Neutrophil (primary cell): ENCODE measurements around the gene VENTX.
A peak's percentile ranks its signal among the peaks of the same experiment; 100 is the strongest.

Experiments
- H3K27ac ChIP-seq: fragments of 200-600 bp; sonication (generic); 2 replicates; pipeline ENCODE4 v1.5.1; 2016; ENCODE audit warnings: mild to moderate bottlenecking, moderate library complexity
- H3K27me3 ChIP-seq: fragments of 200-600 bp; sonication (generic); 2 replicates; pipeline ENCODE4 v1.6.0; 2016; ENCODE audit warnings: mild to moderate bottlenecking
- H3K36me3 ChIP-seq: fragments of 200-600 bp; sonication (generic); 2 replicates; pipeline ENCODE4 v1.5.1; 2017
- H3K4me1 ChIP-seq, 2 experiments: fragments of 200-600 bp in 1 of 2; sonication (generic) in 1 of 2; 1 replicate in 1 of 2; 2 replicates in 1 of 2; pipeline versions ENCODE4 v1.5.1 to v1.6.1; 2013 to 2016; ENCODE audit warnings: low read depth in 1 of 2, low read length in 1 of 2, mild to moderate bottlenecking in 1 of 2, moderate library complexity in 1 of 2; ENCODE audit not compliant: control insufficient read depth in 1 of 2, insufficient read depth in 1 of 2
- H3K4me3 ChIP-seq, 2 experiments: fragments of 200-600 bp in 1 of 2; sonication (generic) in 1 of 2; 1 replicate in 1 of 2; 2 replicates in 1 of 2; pipeline ENCODE4 v1.5.1; 2013 to 2016; ENCODE audit warnings: low read depth in 1 of 2, low read length in 1 of 2, mild to moderate bottlenecking in 1 of 2, moderate library complexity in 1 of 2
- H3K9me3 ChIP-seq: fragments of 200-600 bp; sonication (generic); 2 replicates; pipeline ENCODE4 v1.5.1; 2016
- TF ChIP-seq, protein P1 (sequence below): fragments of 200-600 bp; sonication (generic); IDR thresholded peaks from 2 replicates; pipeline ENCODE4 v1.5.1; 2016; ENCODE audit warnings: antibody characterized with exemption

Gene VENTX

DNA sequence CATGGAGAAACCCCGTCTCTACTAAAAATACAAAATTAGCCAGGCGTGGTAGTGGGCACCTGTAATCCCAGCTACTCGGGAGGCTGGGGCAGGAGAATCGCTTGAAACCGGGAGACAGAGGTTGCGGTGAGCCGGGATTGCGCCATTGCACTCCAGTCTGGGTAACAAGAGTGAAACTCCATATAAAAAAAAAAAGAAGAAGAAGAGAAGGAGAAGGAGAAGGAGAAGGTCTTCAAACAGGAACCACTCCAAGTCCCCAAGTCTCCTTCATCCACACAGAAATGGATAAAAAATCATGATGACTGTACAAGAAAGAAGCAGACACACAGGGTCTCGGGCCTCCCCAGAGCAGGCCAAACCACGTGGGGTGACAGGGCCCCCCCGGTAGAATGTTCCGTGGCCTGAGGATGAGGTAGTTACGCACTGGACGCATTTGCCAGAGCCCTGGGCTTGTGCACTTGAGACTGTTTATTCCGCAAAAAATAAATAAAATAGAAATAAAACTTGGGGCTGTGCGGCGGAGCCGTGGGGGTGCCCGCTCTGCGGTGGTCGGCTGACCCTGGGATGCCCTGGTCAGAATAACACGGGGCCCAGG, 15.8 kb downstream of the VENTX start:
- no peaks in the 10 kb centered on the region for H3K36me3 ChIP-seq
- peaks cover 16 to 22% of the 10 kb centered on the region in 2 experiments for H3K4me1 ChIP-seq
- no peak overlapping the region for H3K4me3 ChIP-seq
- peaks cover 63% of the 10 kb centered on the region for H3K27me3 ChIP-seq
- TF ChIP-seq, protein P1, sequence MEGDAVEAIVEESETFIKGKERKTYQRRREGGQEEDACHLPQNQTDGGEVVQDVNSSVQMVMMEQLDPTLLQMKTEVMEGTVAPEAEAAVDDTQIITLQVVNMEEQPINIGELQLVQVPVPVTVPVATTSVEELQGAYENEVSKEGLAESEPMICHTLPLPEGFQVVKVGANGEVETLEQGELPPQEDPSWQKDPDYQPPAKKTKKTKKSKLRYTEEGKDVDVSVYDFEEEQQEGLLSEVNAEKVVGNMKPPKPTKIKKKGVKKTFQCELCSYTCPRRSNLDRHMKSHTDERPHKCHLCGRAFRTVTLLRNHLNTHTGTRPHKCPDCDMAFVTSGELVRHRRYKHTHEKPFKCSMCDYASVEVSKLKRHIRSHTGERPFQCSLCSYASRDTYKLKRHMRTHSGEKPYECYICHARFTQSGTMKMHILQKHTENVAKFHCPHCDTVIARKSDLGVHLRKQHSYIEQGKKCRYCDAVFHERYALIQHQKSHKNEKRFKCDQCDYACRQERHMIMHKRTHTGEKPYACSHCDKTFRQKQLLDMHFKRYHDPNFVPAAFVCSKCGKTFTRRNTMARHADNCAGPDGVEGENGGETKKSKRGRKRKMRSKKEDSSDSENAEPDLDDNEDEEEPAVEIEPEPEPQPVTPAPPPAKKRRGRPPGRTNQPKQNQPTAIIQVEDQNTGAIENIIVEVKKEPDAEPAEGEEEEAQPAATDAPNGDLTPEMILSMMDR, result no peak
- H3K27ac ChIP-seq, result no peak overlapping the region
- no peaks in the 10 kb centered on the region for H3K9me3 ChIP-seq

DNA sequence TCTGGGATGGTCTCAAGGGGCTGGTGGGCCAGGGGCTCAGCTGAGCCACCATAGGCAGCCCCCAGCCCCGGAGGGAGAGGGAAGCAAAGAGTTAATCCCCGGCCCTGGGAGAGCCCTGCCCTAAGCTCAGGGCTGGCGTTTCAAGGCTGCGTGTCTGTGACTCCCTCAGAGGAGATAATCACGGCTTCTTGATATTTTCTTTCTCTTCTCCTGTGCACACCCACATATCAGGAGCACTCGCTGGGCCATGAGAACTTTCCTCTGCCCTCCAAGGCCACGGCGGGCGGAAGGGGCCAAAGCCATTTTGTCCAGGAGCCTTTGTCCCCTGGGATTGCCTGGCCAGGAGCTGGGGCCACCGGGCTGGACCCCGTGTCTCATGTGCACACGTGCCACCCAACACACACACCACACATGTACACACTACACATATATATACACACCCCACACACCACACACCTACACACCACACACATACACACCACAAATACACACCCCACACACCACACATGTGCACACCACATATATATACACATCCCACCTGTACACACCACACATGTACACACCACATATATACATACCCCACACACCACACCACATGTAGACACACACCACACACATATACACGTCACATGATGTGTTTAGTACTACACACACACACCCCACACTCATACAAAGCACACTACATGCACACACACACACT, 16.9 kb downstream of the VENTX start:
- H3K27ac ChIP-seq, result no peak overlapping the region
- TF ChIP-seq, protein P1, result no peak
- no peak overlapping the region for H3K4me3 ChIP-seq
- peaks cover 28 to 34% of the 10 kb centered on the region in 2 experiments for H3K4me1 ChIP-seq
- H3K27me3 ChIP-seq, result peaks cover 56% of the 10 kb centered on the region
- H3K36me3 ChIP-seq, result no peaks in the 10 kb centered on the region
- no peaks in the 10 kb centered on the region for H3K9me3 ChIP-seq

DNA sequence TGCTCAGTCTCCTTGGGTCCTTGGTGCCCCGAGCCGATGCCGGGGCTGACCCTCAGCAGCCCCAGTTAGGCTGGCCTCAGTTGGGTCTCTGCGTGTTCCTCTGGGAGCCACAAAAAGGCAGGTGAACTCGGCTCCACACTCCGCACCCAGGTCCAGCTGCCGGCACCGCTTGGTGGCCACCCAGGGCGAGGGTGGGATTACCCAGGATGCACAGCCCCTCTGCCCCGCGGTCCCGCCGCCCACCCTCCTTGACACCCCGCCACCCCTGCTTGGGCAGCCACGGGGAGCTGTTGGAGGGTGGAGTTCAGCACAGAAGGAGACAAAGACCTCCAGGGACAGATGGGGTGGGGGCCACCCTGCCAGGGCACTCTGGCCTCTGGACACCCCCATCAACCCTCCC, 17.7 kb downstream of the VENTX start:
- Histone ChIP-seq H3K36me3 (no peaks in the 10 kb centered on the region), H3K4me1 (peaks cover 35 to 41% of the 10 kb centered on the region in 2 experiments), H3K27ac (no peak overlapping the region), H3K27me3 (peaks cover 49% of the 10 kb centered on the region), H3K4me3 (no peak overlapping the region), H3K9me3 (no peaks in the 10 kb centered on the region)
- TF ChIP-seq, protein P1, result no peak

DNA sequence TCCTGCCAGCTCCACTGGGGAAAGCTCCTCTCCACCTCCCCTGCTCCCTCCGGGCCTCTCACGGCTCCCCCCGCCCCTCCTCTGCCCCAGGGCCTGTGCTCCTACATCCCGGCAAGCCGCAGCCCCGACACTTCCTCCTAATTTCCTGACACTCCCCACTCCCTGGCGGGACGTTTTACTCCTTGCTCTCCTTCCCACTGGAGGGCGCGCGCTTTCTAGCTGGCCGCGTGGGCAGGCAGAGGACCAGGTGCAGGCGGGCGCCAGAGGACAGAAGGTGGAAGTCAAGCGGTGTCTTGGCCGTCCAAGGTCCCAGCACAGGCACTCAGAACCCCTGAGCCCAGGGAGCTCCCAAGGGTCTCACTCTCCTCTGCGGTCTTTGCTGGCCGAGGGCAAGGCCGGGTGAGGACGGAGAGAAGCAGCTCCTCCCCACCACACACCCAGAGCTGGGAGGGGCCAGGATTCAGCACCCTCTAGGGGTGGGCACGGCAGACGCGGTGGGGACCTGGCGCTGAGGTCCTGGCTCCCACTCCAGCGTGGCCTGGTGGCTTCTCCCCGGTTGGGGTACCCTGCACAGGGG, 19.9 kb downstream of the VENTX start:
- peaks cover 55 to 58% of the 10 kb centered on the region in 2 experiments for H3K4me1 ChIP-seq
- TF ChIP-seq, protein P1, result peak; percentile 69
- H3K27ac ChIP-seq, result peak overlapping the region; percentile 94
- H3K27me3 ChIP-seq, result peaks cover 40% of the 10 kb centered on the region
- H3K9me3 ChIP-seq, result no peaks in the 10 kb centered on the region
- peak overlapping the region; percentile 33 to 58 for H3K4me3 ChIP-seq
- peaks cover 6% of the 10 kb centered on the region for H3K36me3 ChIP-seq

DNA sequence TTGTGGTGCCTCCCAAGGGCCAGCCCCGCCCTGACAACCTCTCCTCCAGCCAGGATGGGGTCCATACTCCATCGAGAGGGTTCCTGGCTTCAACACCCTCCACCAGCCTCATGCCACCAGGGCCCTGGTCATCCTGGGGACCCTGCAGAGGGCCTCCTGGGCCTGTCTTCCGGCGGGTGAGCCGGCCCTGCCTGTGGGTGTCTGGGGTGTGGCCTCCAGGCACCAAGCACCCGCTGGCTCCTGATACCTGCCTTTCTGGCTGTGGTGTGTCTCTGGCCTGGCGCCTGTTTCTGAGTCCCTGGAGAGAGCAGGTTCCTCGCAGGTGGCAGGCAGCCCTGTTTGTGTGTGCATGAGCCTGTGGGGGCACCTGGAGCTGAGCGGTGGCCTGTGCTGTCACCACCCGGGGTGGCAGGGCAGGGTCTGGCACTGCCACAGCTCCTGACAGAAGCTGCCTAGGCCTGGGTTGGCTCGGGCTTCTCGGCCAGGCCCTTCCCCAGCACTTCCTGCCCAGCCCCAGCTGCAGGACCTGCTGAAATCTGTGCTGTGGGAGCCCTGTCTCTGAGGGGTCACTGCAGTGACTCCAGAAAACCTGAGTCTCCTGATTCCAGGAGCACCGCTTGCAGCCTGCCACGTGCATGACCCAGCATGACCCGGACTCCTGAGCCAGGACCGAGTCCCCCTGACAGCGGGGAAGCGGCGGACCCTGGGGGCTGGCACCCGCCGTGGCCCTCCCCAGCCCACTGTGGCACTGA, 20.6 kb downstream of the VENTX start:
- TF ChIP-seq, protein P1, result no peak
- H3K36me3 ChIP-seq, result peaks cover 13% of the 10 kb centered on the region
- H3K27ac ChIP-seq, result peak overlapping the region; percentile 94
- H3K27me3 ChIP-seq, result peaks cover 40% of the 10 kb centered on the region
- peak overlapping the region; percentile 53 to 58 for H3K4me3 ChIP-seq
- H3K4me1 ChIP-seq, result peaks cover 61% of the 10 kb centered on the region in 2 experiments
- no peaks in the 10 kb centered on the region for H3K9me3 ChIP-seq
